ENCODE results near the gene C9orf43.
"Not testable (repeated sequence)": the region's sequence is repeated elsewhere in the genome, so short reads cannot be mapped to it uniquely, and the experiment has no call there.

Gene C9orf43

GRCh38 chr9:113381441-113381840, 29.1 kb upstream of the C9orf43 start:
- not testable (repeated sequence) for DNase-seq (ENCODE audit: low spot score)

DNA sequence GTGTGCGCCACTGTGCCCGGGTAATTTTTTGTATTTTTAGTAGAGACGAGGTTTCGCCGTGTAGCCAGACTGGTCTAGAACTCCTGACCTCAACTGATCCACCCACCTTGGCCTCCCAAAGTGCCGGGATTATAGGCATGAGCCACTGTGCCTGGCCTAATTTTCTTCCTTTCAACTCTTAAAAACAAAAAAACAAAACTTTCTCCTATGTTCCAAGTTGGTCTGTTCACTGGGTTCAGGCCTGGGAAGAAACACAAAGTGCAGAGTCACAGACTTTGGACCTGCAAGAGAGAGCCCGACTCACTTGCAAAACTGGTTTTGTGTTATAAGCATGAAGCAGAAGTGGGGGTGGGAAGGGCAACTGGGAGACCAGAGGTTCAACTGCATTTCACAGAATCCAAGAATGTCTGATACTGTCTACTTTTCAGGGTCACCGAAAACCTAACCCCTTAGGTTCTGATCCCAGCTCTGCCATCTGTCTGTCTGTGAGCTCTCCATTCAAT, 28.6 kb upstream of the C9orf43 start:
- DNase-seq (ENCODE audit: low spot score) = no peak

GRCh38 chr9:113386571-113387393, 23.8 kb upstream of the C9orf43 start:
- DNase-seq (ENCODE audit: low spot score) = no peak

DNA sequence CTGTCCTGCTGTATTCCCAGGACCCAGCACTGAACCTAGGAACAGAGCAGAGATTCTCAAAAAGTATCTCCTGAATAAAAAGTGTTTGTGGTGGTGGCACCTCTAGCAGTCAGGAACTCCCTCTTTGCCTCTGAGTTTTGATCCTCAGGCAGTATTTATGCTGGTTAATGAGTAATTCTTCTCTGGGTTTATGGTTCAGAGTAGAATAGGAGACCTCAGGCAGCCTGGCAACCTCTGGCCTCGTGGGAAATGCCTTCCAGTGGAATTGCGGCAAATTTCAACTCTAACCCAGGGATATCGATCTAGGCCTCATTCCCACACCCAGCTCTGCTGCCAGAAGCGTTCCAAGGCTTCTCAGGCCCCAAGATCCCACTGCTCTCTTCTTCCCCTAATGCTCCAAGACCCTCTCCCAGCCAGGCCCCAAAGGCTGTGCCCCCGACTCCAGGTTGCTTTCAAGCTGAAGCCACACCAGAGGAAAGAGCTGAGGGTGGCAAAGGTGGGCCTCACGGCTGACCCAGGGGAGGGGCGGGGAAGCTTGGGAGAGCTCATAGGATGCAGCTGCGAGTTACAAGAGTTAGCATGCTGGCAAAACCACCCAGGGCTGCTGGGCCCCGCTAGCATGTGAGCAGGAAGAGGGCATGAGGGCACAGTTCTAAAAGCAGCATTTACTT, 22.9 kb upstream of the C9orf43 start:
- DNase-seq (ENCODE audit: low spot score) = peak; percentile 76

DNA sequence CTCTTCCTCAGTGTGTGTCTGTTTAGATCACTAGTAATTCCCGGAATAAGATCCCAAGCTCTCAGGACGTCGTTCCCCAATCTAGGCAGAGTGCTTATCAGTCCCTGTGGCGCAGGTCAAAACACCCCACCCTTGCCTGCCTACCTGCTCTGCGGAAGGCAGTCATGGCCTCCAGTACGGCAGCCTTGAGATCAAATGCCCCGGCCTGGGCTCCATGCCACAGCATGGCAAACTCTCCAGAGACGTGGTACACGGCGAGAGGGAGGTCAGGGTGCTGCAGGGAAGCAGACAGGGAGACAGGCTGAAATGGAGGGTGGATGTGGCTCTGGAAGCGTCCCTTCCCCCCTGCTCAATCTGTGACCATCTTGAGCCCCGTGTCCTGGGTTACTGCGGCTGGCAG, 21.7 kb upstream of the C9orf43 start:
- DNase-seq (ENCODE audit: low spot score) = no peak

DNA sequence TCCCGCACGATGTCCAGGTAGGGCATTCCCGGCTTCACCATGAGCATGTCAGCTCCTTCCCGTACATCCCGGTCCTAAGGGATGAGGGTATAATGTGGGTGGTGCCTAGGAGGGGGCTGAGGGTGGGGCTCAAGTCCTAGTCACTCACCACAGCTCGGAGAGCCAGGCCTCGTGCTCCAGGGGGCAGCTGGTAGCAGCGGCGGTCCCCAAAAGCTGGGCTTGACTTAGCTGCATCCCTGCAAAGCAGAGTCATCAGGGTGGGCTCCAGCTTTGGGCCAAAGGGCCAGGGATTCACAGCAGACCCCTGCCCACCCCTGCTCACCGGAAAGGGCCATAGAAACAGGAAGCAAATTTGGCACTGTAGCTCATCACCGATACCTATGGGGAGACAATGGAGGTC, 21.1 kb upstream of the C9orf43 start:
- DNase-seq (ENCODE audit: low spot score) = no peak

- no peak for DNase-seq (ENCODE audit: low spot score)
Measured at GRCh38 chr9:113390192-113390960, 20.2 kb upstream of the C9orf43 start.

GRCh38 chr9:113391917-113392316, 18.6 kb upstream of the C9orf43 start:
- no peak for DNase-seq (ENCODE audit: low spot score)

- no peak for DNase-seq (ENCODE audit: low spot score)
Measured at GRCh38 chr9:113393281-113393680, 17.3 kb upstream of the C9orf43 start.

DNA sequence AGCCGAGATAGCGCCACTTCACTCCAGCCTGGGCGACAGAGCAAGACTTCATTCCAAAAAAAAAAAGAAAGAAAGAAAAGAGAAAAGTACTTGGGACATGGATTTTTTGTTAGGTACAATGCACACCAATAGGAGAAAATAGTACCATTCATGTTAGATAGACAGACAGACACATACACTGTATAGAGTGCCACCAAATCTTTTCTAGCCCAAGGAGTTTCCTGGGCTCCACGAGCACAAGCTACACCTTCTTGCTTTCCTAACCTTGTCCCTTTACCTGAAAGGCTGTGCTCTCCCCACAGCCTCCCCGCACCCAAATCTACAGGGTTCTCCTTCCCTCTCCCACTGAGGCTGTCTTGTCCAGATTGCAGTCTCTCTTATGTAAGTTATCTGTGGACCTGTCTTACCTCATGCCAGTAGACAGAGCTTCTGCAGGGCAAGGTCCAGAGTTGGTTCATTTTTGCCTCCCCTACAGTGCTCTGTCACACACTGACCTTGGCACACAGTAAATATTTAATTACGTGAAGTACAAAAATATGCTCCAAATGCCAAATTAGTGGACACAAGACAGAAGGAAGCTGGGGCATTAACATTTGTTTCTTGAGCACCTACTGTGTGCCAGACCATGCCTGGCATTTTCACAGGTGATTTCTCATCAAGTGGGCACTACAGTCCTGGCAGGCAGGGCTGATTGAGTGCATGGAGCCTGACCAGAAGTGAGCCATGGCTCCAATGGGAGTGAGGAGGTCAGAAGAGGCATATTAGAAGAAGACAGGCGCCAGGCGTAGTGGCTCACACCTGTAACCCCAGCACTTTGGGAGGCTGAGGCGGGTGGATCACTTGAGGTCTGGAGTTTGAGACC, 15.3 kb upstream of the C9orf43 start:
- DNase-seq (ENCODE audit: low spot score) = peak; percentile 62

DNA sequence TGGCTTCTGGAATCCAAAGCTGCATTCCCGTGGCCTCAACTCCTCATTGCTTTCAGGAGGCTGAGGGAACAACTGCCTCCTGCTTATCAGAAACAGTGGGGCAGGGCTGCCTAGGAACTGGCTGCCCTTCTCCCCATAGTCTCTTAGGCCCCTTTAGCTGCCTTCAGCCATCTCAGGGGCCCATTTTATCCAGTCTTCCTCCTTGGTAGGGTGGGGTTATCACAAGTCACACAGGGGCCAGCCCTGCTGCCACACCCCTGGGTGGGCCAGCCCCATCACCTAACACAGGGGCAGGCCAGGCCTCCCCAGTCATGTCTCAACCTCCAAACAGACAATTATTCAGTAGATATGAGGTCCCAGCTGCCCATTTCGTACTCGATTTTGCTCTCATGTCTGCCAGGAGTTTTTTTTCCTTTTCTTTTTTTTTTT, 13.3 kb upstream of the C9orf43 start:
- no peak for DNase-seq (ENCODE audit: low spot score)

GRCh38 chr9:113398796-113399195, 11.8 kb upstream of the C9orf43 start:
- no peak for DNase-seq (ENCODE audit: low spot score)

DNA sequence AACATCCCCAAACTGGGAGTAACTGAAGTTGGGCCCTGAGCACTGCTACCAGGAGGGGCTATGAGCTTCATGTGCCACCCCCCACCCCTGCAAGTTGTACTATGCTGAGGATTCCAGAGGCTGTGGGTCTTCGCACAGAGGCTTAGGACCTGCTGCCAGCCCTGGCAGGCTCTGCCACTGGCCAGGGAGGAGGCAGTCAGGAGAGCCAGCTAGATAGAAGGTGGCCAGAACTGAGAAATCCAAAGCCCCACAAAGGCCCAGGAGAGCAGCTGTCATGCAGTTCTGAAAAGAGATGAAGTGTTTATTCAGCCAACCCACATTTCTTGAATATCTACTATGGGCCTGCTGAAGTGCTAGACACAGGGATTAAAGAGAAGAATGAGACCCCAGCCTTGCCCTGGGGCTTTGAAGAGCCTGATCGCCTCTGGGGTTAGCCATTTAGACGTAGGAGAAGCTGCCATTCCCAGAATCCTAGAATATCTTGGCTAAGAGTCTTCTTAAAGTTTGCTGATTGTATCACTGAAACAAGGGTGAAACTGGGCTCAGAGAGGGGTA, 10.8 kb upstream of the C9orf43 start:
- no peak for DNase-seq (ENCODE audit: low spot score)

GRCh38 chr9:113401027-113401792, 9.3 kb upstream of the C9orf43 start, which contains the start of gene ALAD:
Gene ALAD (minus strand): TSS chr9:113401284. CDS start chr9:113393559, 7,725 bp downstream.
- peak; percentile 87 for DNase-seq (ENCODE audit: low spot score)

DNA sequence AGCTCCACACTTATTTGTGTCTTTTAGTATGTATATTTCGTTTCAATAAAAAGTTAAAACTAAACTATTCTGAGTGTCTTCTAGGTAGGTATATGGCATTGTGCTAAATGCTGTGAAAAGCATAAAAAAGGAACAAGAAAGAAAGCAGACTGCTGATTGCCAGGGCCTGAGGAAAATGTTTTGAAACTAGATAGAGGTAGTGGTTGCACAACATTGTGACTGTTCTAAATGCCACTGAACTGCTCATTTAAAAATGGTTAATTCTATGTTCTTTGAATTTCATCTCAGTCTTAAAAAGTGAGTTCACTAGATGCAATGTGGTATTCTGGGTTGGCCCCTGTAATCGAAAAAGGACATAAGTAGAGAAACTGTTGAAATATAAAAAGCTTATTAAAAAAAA, 6.9 kb upstream of the C9orf43 start:
- DNase-seq (ENCODE audit: low spot score) = no peak

- DNase-seq (ENCODE audit: low spot score) = not testable (repeated sequence)
Measured at GRCh38 chr9:113406353-113406752, 4.2 kb upstream of the C9orf43 start.

- not testable (repeated sequence) for DNase-seq (ENCODE audit: low spot score)
Measured at GRCh38 chr9:113406873-113407511, 3.6 kb upstream of the C9orf43 start.

GRCh38 chr9:113409481-113409880, 1.1 kb upstream of the C9orf43 start:
- DNase-seq (ENCODE audit: low spot score) = no peak

- no peak for DNase-seq (ENCODE audit: low spot score)
Measured at GRCh38 chr9:113409883-113410206, 702 bp upstream of the C9orf43 start.

GRCh38 chr9:113416149-113416721, 5.7 kb downstream of the C9orf43 start:
- no peak for DNase-seq (ENCODE audit: low spot score)

All from HuH-7.5 (cell line).